Neural progenitor cell (in vitro differentiated cells): ENCODE data around the gene OR6B2.

Experiments used
- CTCF ChIP-seq: fragments of 200-600 bp; sonication (generic); IDR thresholded peaks from 2 replicates; pipeline ENCODE4 v1.5.1; 2017; ENCODE audit warnings: antibody characterized with exemption, mild to moderate bottlenecking
- EZH2 ChIP-seq: fragments of 200-600 bp; sonication (generic); IDR thresholded peaks from 2 replicates; pipeline ENCODE4 v1.6.1; 2017; ENCODE audit warnings: antibody characterized with exemption, mild to moderate bottlenecking, moderate library complexity
- EZH2phosphoT487 ChIP-seq: fragments of 200-600 bp; sonication (generic); IDR thresholded peaks from 2 replicates; pipeline ENCODE4 v1.6.1; 2017; ENCODE audit warnings: antibody characterized with exemption

- TF ChIP-seq CTCF = no peak
- TF ChIP-seq EZH2phosphoT487 = no peak
- no peak for TF ChIP-seq EZH2
Observed at GRCh38 chr2:240053173-240054155, 23.2 kb upstream of the OR6B2 start, which contains the start of gene OR6B3.
